ENCODE measurements around the gene GALNT4. TPM values are rescaled to one million over a fixed set of nuclear protein-coding genes. Genes with fewer than 3 reads are reported as not detected.

Gene GALNT4
- total RNA-seq, 1 donor from 2014 or later: 6.9 TPM

- H3K4me1 Mint-ChIP-seq (ENCODE audit: low read depth, unreplicated experiment): peaks cover 17% of the 10 kb centered on the region
Observed at GRCh38 chr12:89475203-89475990, 49.2 kb downstream of the GALNT4 start.

DNA sequence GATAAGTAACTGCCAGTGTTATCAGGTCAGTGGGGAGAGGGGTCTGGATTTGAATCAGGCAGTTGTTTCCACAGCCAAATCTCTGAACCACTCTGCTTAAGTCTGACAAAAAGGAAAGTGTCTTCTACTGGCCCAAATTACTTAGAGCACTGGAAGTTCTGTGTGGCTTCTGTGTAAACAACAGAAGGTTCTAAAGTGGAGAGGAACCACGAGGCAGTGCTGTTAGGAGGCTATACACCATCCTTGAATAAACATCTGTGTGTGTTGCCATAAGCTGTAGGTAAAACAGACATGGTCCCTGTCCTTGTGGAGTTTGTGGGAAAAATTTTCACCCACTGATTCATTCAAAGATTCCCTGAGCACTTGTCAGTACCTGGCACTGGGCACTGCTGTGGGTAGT, 50.0 kb downstream of the GALNT4 start:
- Mint-ChIP-seq H3K27ac (ENCODE audit: unreplicated experiment) (no peak overlapping the region), H3K9me3 (ENCODE audit: unreplicated experiment) (no peaks in the 10 kb centered on the region), H3K4me3 (ENCODE audit: unreplicated experiment) (no peak overlapping the region), H3K36me3 (ENCODE audit: low read depth, unreplicated experiment) (no peaks in the 10 kb centered on the region), H3K27me3 (ENCODE audit: low read depth, unreplicated experiment) (no peaks in the 10 kb centered on the region), H3K4me1 (ENCODE audit: low read depth, unreplicated experiment) (peaks cover 17% of the 10 kb centered on the region)
- Histone ChIP-seq H3K79me2 (ENCODE audit: insufficient read depth, low read length) (no peaks in the 10 kb centered on the region), H3K9me3 (ENCODE audit: insufficient read depth, low read depth, low read length) (no peaks in the 10 kb centered on the region), H3K4me1 (ENCODE audit: insufficient read depth, low read length) (peaks cover 7% of the 10 kb centered on the region), H3K9ac (ENCODE audit: low read length) (no peak overlapping the region), H3K27me3 (ENCODE audit: insufficient read depth, low read length) (no peaks in the 10 kb centered on the region), H4K20me1 (ENCODE audit: insufficient read depth, low read length) (no peaks in the 10 kb centered on the region), H3K4me2 (ENCODE audit: low read length) (no peak overlapping the region), H2AFZ (ENCODE audit: low read depth, low read length) (no peak overlapping the region), H3K27ac (ENCODE audit: low read depth, low read length) (no peak overlapping the region), H3K4me3 (ENCODE audit: insufficient read depth, low read depth, low read length) (no peak overlapping the region), H3K36me3 (ENCODE audit: insufficient read depth, low read length) (no peaks in the 10 kb centered on the region)
- TF ChIP-seq, protein P1, sequence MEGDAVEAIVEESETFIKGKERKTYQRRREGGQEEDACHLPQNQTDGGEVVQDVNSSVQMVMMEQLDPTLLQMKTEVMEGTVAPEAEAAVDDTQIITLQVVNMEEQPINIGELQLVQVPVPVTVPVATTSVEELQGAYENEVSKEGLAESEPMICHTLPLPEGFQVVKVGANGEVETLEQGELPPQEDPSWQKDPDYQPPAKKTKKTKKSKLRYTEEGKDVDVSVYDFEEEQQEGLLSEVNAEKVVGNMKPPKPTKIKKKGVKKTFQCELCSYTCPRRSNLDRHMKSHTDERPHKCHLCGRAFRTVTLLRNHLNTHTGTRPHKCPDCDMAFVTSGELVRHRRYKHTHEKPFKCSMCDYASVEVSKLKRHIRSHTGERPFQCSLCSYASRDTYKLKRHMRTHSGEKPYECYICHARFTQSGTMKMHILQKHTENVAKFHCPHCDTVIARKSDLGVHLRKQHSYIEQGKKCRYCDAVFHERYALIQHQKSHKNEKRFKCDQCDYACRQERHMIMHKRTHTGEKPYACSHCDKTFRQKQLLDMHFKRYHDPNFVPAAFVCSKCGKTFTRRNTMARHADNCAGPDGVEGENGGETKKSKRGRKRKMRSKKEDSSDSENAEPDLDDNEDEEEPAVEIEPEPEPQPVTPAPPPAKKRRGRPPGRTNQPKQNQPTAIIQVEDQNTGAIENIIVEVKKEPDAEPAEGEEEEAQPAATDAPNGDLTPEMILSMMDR (IDR thresholded peaks at IDR 0.05; ENCODE audit: insufficient read depth, low read depth, low read length): no peak
- TF ChIP-seq EZH2 (IDR thresholded peaks at IDR 0.05; ENCODE audit: insufficient read depth, low read length): no peak
- FAIRE-seq (no peak), DNase-seq (ENCODE audit: low read depth) (no peak)

More at GRCh38 chr12:89475203-89475990, 49.2 kb downstream of the GALNT4 start:
- Histone ChIP-seq H3K4me1 (ENCODE audit: insufficient read depth, low read length) (peaks cover 7% of the 10 kb centered on the region), H3K9me3 (ENCODE audit: insufficient read depth, low read depth, low read length) (no peaks in the 10 kb centered on the region), H3K79me2 (ENCODE audit: insufficient read depth, low read length) (no peaks in the 10 kb centered on the region), H3K27ac (ENCODE audit: low read depth, low read length) (no peak overlapping the region), H3K9ac (ENCODE audit: low read length) (no peak overlapping the region), H4K20me1 (ENCODE audit: insufficient read depth, low read length) (no peaks in the 10 kb centered on the region), H2AFZ (ENCODE audit: low read depth, low read length) (no peak overlapping the region), H3K36me3 (ENCODE audit: insufficient read depth, low read length) (no peaks in the 10 kb centered on the region), H3K27me3 (ENCODE audit: insufficient read depth, low read length) (no peaks in the 10 kb centered on the region), H3K4me3 (ENCODE audit: insufficient read depth, low read depth, low read length) (no peak overlapping the region), H3K4me2 (ENCODE audit: low read length) (no peak overlapping the region)
- FAIRE-seq (no peak), DNase-seq (ENCODE audit: low read depth) (no peak)
- no peak for TF ChIP-seq EZH2 (IDR thresholded peaks at IDR 0.05; ENCODE audit: insufficient read depth, low read length)
- TF ChIP-seq, protein P1 (IDR thresholded peaks at IDR 0.05; ENCODE audit: insufficient read depth, low read depth, low read length): no peak
- Mint-ChIP-seq H3K9me3 (ENCODE audit: unreplicated experiment) (no peaks in the 10 kb centered on the region), H3K27me3 (ENCODE audit: low read depth, unreplicated experiment) (no peaks in the 10 kb centered on the region), H3K4me3 (ENCODE audit: unreplicated experiment) (no peak overlapping the region), H3K27ac (ENCODE audit: unreplicated experiment) (no peak overlapping the region), H3K36me3 (ENCODE audit: low read depth, unreplicated experiment) (no peaks in the 10 kb centered on the region)

Other genes starting within 250 kb of the GALNT4 start
- 47.8 and 63.0 TPM in 2 replicates for gene DUSP6, start 172.3 kb downstream of the GALNT4 start, total RNA-seq
- gene POC1B, start 1.3 kb upstream of the GALNT4 start, total RNA-seq: 10.6 and 12.3 TPM in 2 replicates
- 48.9 and 54.7 TPM in 2 replicates for gene ATP2B1, start 184.0 kb upstream of the GALNT4 start, total RNA-seq

All from astrocyte (in vitro differentiated cells and primary cell).